ENCODE data around the gene ELL3.
"Not testable (repeated sequence)": the region's sequence is repeated elsewhere in the genome, so short reads cannot be mapped to it uniquely, and the experiment has no call there.

Gene ELL3, protein sequence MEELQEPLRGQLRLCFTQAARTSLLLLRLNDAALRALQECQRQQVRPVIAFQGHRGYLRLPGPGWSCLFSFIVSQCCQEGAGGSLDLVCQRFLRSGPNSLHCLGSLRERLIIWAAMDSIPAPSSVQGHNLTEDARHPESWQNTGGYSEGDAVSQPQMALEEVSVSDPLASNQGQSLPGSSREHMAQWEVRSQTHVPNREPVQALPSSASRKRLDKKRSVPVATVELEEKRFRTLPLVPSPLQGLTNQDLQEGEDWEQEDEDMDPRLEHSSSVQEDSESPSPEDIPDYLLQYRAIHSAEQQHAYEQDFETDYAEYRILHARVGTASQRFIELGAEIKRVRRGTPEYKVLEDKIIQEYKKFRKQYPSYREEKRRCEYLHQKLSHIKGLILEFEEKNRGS

DNA sequence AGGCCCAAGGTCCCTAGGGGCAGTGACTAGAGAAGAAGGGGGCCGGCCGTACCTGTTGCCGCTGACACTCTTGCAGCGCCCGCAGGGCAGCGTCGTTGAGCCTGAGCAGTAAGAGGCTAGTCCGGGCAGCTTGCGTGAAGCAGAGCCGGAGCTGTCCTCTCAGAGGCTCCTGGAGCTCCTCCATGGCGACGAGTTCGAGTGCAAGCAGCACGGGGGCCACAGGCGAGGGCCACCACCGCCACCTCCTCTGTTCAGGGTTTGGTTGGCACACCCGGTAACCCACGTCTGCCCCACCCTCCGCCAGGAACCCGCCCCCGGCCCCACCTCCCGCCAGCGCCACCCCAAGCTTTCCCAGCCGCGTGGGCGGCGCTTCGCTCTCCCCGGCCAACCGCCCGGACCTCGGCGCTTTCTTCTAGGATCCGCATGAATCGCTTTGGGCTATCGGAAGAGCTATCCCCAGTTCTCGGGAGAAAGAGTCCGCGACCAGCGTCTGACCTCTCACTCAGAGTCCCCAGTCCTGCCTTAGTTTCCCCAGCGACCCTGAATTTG lies at the start of gene ELL3:
TSS of gene ELL3 (minus strand) at position 249 of the 549 bp plus-strand sequence. CDS start at position 184, 65 bp downstream.
- peak within 1 kb of the TSS; percentile 56 for H3K4me3 ChIP-seq (ENCODE audit: low read depth, low read length)
- DNase-seq (ENCODE audit: low read depth) = no peak

DNA sequence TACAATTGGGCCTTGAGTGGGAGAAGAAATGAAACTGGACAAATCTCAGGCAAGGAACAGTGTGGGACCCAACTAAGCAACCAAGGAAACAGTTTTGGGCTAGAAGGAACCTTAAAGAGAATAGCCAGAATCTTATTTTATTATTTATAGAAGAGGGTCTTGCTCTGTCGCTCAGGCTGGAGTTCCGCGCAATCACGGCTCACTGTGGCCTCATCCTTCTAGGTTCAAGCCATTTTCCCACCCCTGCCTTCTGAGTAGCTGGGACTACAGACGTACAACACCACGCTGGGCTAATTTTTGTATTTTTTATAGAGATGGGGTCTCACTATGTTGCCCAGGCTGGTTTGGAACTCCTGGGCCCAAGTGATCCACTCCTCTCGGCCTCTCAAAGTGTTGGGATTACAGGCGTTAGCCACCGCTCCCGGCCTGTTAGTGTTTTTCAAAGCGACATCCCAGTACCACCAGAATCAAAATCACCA lies 49.3 kb upstream of the ELL3 start:
- H3K4me3 ChIP-seq (ENCODE audit: low read depth, low read length) = peak overlapping the region; percentile 49
- DNase-seq (ENCODE audit: low read depth) = no peak

DNA sequence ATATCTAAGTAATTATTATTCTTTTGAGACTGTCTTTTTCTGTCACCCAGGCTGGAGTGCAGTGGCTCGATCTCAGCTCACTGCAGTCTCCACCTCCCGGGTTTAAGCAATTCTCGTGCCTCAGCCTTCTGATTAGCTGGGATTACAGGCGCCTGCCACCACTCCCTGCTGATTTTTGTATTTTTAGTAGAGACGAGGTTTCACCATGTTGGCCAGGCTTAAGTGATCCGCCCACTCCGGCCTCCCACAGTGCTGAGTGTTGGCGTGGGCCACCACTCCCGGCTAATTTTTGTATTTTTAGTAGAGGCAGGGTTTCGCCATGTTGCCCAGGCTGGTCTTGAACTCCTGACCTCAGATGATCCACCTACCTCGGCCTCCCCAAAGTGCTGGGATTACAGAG lies 48.5 kb upstream of the ELL3 start:
- H3K4me3 ChIP-seq (ENCODE audit: low read depth, low read length); DNase-seq (ENCODE audit: low read depth): not testable (repeated sequence)

DNA sequence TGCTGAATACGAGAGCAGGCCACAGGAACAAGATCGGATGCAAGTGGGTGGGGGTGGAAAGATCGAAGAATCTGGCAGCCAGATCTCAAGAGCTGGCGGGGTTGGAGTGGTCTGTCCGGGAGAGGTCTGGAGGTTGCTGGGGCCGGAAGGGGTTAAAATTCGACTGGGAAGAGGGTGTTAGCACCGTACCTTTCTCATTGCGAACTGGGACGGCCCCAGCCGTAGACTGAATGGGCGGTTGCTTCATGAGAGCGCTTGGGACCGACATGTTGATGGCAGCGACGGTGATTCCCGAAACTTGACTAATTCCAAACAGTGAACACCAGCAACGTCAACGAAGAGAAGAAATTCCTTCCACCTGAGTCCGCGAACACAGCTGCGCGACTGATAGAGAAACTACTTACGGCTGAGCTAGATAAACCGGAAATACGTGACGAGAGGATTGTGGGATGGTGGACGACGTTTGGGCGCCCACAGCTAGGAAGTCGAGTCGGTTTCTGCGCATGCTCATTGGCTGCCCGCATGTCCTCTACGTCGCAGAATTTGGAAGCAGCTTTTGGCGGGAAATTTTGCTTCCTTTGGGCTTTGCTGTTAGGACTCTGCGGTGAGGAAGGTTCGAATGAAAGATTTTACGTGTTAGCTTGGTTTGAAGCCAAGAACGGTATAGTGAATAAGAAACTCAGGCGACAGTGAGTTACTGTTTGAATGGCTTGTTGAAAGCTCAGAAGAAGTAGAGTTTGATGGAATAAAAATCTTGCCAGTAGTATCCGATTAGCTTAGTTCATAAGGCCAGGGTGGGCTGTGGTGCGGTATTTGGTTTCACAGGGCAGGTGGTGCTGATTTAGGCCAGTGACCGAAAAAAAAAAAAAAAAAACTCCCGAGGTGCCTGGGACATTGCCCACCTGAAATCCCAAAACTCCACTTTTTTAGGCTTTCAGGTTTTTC lies 47.8 kb upstream of the ELL3 start, which contains the start of gene MFAP1:
TSS of gene MFAP1 (minus strand) at position 389 of the 945 bp plus-strand sequence. CDS start at position 268, 121 bp downstream.
- peak within 1 kb of the TSS; percentile 97 for H3K4me3 ChIP-seq (ENCODE audit: low read depth, low read length)
- DNase-seq (ENCODE audit: low read depth) = peak; percentile 87

DNA sequence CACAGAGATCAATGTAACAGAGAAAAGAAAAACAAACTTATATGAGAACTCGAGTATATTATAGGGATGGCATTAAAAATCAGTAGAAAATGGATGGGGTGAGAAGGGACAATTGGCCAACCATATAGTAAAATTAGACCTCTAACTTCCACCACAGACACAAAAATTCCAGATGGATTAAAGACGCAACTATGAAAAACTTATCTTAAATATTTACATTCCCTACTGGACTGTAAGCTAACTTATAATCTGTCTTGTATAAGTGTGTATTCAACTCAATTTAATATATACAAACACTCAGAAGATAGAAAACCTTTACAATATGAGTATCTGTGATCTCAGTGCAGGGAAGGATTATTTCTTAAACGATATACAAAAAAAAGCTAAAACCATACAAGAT lies 44.7 kb upstream of the ELL3 start:
- H3K4me3 ChIP-seq (ENCODE audit: low read depth, low read length) = no peak overlapping the region
- DNase-seq (ENCODE audit: low read depth) = no peak

DNA sequence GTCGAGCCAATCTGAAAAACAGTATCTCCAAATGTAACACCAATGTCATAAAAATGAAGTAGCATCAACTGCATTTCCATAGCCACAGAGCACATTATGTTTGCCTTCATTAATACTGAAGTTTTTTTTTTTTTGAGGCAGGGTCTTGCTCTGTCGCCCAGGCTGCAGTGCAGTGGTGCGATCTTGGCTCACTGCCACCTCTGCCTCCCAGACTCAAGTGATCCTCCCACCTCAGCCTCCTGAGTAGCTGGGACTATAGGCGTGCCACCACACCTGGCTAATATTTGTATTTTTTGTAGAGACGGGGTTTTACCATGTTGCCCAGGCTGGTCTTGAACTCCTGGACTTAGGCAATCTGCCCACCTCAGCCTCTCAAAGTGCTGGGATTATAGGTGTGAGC lies 38.3 kb upstream of the ELL3 start:
- not testable (repeated sequence) for H3K4me3 ChIP-seq (ENCODE audit: low read depth, low read length); DNase-seq (ENCODE audit: low read depth)

DNA sequence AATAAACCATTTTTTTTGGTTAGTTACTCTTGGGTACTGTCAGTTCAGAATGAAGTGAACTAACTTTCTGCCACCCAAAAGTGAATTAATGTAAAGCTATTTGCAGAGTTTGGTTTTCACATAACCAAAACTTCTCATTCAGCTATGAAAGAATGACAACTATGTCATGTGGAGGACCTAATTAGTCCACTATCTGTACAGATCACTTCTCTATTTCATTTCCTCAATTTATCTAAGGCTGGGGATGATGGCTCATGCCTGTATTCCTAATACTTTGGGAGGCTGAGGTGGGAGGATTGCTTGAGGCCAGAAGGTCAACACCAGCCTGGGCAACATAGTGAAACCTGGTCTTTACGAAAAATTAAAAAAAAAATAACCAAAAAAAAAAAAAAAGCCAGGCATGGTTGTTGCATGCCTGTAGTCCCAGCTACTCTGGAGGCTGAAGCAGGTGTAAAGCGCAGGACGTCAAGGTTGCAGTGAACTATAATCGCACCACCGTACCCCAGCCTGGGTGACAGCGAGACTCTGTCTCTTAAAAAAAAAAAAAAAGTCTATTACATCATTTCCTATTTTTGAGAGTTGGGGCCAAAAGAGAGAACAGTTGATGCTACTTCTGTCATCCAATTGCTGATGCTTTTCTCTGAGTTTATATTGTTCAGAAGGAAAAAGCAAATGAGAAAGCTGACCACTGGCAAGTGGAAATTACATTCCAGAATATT lies 32.4 kb upstream of the ELL3 start:
- DNase-seq (ENCODE audit: low read depth) = no peak

DNA sequence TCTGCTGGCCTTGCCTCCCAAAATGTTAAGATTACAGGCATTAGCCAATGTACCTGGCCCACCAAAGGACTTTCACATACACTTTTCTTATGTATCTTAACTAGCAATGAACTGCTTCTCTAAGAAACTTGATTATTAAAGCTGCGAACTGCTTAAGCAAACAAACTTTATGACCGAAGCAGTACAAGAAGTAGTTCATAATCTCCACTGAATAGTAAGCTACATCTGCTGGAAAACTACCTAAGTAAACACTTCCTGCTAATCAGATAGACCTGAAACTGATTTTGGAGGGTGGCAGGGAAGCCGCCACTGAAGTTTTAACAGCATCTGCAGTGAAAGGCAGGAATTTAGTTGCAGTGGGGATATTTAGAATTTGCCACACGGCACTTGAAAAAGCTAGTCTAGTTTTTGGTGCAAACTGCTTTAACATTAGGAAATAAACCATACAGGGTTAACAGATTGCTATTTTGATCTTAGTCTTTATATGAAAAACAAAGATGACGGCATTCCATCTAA lies 31.7 kb upstream of the ELL3 start:
- no peak for DNase-seq (ENCODE audit: low read depth)
- H3K4me3 ChIP-seq (ENCODE audit: low read depth, low read length) = no peak overlapping the region

More for the DNA sequence above, 32.4 kb upstream of the ELL3 start:
- no peak overlapping the region for H3K4me3 ChIP-seq (ENCODE audit: low read depth, low read length)

DNA sequence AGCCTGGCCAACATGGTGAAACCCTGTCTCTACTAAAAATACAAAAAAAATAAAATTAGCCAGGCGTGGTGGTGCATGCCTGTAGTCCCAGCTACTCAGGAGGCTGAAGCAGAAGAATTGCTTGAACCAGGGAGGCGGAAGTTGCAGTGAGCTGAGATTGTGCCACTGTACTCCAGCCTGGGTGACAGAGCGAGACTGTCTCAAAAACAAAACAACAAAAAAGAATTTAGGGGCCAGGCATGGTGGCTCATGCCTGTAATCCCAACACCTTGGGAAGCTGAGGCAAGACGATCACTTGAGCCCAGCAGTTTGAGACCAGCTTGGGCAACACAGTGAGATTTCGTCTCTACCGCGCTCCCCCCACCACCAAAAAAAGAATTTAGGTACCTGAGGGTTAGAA lies 25.9 kb upstream of the ELL3 start:
- DNase-seq (ENCODE audit: low read depth); H3K4me3 ChIP-seq (ENCODE audit: low read depth, low read length): not testable (repeated sequence)

DNA sequence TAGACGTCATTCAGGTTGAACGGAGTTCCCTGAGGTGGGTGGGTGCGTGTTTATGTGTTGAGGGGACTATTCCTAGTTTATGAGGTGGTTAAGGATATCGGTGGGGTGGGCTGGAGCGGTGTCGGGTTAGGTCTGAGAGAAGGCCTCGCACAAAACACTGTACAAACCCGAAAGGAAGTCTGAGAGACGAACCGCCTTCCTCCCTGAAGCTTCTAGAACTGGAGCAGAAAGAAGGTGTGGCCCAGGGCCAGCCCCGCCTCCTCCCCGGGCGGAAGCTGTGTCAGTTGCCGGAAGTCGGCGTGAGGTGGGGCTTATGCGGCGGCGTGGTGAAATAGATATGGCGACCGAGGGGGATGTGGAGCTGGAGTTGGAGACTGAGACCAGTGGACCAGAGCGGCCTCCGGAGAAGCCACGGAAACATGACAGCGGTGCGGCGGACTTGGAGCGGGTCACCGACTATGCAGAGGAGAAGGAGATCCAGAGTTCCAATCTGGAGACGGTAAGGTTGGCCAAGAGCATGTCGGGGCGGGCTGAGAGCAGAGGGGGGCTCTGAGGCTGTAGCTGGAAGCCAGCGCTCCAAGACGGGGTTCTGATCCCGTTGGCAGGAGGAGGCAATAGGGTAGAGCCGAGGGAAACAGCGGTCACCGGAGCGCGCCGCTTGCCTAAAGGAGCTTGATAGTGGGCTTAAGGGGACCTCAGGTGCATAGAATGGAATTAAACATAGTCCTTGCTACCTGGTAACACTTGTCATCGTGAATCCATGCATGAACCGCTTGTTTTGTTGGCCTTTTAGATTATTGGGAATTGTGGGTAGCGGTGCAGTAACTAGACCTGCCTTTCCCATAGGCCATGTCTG lies 23.7 kb upstream of the ELL3 start, which contains the start of gene HYPK:
TSS of gene HYPK (plus strand) at position 314 of the 856 bp plus-strand sequence. CDS start at position 338, 24 bp downstream.
- peak; percentile 58 for DNase-seq (ENCODE audit: low read depth)
- peak within 1 kb of the TSS; percentile 85 for H3K4me3 ChIP-seq (ENCODE audit: low read depth, low read length)

DNA sequence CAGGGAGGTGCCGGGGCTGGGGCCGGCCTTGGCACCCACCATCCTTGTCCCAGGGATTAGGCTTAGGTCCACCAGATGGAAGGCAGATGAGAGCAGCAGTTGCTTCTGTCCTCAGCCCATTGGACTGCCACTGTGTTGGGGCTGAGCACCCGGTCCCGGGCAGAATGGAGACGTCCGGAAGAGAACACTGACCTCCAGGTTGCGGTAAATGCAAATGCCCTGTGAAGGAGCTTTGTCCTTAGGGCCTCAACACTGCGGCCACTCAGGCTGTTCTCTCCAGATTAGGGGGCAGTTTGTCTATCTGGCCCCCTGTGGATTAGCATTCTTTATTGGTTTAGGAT lies 23.1 kb upstream of the ELL3 start, which contains the start of gene SERINC4:
TSS of gene SERINC4 (minus strand) at position 276 of the 341 bp plus-strand sequence. CDS start at position 42, 234 bp downstream.
- no peak for DNase-seq (ENCODE audit: low read depth)
- H3K4me3 ChIP-seq (ENCODE audit: low read depth, low read length) = peak within 1 kb of the TSS; percentile 85

DNA sequence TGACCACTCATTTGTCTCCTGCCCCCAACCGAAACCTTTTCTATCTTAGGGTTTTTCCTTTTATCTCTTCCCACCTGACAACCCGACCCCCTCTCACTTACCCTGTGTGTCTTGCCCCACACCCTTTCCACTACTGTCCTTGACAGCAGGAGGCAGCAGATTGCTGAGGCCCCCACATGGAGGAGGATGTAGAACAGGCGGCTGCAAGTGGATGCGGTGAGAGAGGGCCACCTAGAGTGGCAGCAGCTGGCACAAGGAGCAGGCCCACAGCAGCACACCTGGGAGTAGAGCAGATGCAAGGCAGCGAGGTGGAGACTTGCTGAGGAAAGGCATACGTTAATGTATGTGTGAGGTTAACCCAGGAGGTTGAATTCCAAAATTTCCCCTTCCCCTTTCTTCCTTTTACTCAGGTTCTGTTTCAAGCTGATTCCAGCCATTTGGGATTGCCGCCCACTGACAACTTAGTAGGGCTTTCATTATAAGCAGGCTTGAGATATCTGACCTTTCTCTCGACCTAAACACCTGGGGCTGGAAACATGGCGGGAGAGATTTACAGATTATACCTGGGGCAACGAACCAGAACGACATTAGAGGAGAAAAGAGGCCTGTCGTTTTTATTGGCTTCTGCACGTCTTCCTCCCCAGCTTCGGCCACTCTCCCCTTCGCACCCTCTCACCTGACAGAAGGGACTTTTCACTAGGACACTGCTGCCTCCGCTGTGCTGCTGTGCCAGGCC lies 22.6 kb upstream of the ELL3 start:
- DNase-seq (ENCODE audit: low read depth) = no peak
- H3K4me3 ChIP-seq (ENCODE audit: low read depth, low read length) = no peak overlapping the region

DNA sequence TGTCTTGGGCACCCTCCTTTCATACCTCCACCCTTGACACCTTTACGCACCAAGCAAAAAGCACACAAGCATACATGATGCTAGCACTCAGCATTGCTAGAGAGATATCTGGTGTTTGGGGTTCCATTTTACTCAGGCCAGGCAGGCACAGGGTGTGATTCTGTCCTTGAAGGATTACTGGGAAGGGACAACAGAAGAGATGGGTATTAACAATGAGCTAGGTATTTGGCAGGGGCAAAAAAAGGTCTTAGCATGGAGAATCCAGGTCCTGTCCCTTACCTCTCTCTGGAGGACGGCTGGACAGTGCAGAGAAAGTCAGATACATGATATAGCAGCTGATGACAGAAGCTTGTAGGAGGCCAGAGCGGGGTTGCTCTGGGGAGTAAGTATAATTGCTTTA lies 19.8 kb upstream of the ELL3 start:
- DNase-seq (ENCODE audit: low read depth) = no peak
- H3K4me3 ChIP-seq (ENCODE audit: low read depth, low read length) = no peak overlapping the region

DNA sequence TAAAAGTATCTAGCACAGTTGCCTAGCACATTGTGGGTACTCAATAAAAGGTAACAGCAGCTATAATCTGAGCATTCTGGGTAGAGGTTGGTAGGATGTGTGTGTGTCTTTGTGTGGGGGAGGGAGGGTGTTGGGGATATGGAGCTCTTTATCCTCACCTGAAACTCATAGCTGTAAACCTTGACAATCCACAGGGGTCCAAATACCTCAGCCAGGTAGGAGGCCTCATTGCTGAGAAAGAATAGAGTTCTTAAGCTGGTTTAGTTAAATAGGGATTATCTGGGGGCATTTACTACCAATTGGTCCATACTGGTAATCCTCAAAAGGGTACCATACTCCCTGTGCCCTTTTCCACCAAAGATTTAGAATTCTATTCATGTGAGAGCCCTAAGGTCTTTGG lies 19.2 kb upstream of the ELL3 start:
- H3K4me3 ChIP-seq (ENCODE audit: low read depth, low read length) = no peak overlapping the region
- no peak for DNase-seq (ENCODE audit: low read depth)

DNA sequence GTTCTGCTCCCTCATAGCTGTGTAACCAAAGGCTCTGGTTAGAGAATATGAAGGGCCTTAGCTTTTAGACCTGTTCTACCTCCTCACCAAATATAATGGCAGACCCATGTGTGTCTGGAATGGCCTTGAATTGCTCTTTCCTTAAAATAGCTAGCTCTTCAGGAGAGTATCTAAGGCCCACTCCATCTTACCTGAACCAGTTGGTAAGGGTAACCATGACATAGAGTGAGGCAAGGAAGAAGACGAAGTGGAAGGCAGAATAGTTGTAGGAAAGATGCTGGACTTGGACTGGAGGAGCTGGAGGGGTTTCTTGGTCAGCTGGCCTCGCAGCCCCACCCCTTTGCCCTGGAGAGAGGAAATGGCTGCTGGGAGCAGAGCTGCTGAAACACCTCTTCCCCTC lies 18.4 kb upstream of the ELL3 start:
- DNase-seq (ENCODE audit: low read depth) = no peak
- no peak overlapping the region for H3K4me3 ChIP-seq (ENCODE audit: low read depth, low read length)

DNA sequence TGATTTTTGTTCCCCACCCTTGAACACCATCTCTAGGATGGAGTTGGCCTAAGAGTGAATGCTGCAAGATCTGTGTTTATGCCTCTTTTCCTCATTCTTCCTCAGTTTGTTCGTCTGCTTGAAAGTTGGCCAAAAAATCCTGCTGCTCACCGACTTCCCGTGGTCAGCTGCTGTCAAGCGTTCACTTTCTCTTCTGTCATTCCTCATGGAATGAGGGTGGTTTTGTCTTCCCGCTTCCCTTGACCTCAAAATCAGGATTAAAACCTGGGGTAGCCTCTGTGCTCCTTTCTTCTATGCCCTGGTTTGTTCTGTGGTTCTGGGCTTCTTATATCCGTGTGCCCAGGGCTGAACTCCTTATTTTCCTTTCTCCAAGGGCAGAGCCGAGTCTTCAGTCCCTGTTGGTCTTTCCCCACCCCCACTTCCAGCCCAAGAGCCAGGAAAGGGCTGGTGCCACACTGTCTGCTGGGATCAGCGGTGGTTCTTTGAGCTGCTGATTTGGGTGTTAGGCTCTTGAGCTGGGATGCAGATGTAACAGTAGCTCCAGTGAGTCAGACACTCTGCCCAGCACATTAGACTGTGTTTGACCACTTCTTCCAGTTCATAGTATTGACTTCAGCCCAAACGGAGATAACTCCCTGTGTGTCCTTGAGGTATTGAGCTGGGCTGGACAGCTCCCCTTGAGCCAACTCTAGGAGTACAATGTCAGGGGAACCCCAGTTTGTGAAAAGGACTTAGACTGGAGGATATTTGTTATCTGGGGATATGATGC lies 17.7 kb upstream of the ELL3 start:
- peak overlapping the region; percentile 99 for H3K4me3 ChIP-seq (ENCODE audit: low read depth, low read length)
- DNase-seq (ENCODE audit: low read depth) = no peak

DNA sequence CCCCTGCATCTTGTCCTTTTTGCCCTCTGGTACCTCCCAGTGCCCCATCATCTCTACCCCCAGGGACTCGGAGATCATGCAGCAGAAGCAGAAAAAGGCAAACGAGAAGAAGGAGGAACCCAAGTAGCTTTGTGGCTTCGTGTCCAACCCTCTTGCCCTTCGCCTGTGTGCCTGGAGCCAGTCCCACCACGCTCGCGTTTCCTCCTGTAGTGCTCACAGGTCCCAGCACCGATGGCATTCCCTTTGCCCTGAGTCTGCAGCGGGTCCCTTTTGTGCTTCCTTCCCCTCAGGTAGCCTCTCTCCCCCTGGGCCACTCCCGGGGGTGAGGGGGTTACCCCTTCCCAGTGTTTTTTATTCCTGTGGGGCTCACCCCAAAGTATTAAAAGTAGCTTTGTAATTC lies 16.9 kb upstream of the ELL3 start:
- peak overlapping the region; percentile 99 for H3K4me3 ChIP-seq (ENCODE audit: low read depth, low read length)
- DNase-seq (ENCODE audit: low read depth) = no peak
